ENCODE results near the gene BSCL2.
"Not testable (repeated sequence)": the region's sequence is repeated elsewhere in the genome, so short reads cannot be mapped to it uniquely, and the experiment has no call there.

- TF ChIP-seq POLR2AphosphoS5 (IDR thresholded peaks at IDR 0.05), result not testable (repeated sequence)
- TF ChIP-seq, protein P1, sequence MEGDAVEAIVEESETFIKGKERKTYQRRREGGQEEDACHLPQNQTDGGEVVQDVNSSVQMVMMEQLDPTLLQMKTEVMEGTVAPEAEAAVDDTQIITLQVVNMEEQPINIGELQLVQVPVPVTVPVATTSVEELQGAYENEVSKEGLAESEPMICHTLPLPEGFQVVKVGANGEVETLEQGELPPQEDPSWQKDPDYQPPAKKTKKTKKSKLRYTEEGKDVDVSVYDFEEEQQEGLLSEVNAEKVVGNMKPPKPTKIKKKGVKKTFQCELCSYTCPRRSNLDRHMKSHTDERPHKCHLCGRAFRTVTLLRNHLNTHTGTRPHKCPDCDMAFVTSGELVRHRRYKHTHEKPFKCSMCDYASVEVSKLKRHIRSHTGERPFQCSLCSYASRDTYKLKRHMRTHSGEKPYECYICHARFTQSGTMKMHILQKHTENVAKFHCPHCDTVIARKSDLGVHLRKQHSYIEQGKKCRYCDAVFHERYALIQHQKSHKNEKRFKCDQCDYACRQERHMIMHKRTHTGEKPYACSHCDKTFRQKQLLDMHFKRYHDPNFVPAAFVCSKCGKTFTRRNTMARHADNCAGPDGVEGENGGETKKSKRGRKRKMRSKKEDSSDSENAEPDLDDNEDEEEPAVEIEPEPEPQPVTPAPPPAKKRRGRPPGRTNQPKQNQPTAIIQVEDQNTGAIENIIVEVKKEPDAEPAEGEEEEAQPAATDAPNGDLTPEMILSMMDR (IDR thresholded peaks at IDR 0.05), result not testable (repeated sequence)
Observed at GRCh38 chr11:62675415-62675814, 31.8 kb downstream of the BSCL2 start.

All from gastroesophageal sphincter (tissue), 3 donors.